Activated naive CD4-positive, alpha-beta T cell treated with anti-CD3 and anti-CD28 coated beads, Interleukin-2, amount 50 U/mL, for 24 hours (primary cell): ENCODE results near the gene RDH8.

Source experiments
- H3K27ac Mint-ChIP-seq: one replicate; pipeline ENCODE4 v1.8.0; 2021; ENCODE audit warnings: mild to moderate bottlenecking, mixed read lengths
- H3K27me3 Mint-ChIP-seq: one replicate; pipeline ENCODE4 v1.8.0; 2021; ENCODE audit warnings: mixed read lengths
- H3K36me3 Mint-ChIP-seq: one replicate; pipeline ENCODE4 v1.8.0; 2021; ENCODE audit warnings: mixed read lengths
- H3K4me1 Mint-ChIP-seq: one replicate; pipeline ENCODE4 v1.8.0; 2021; ENCODE audit warnings: mixed read lengths
- H3K4me3 Mint-ChIP-seq: one replicate; pipeline ENCODE4 v1.8.0; 2021; ENCODE audit warnings: mild to moderate bottlenecking, mixed read lengths
- H3K9me3 Mint-ChIP-seq: one replicate; pipeline ENCODE4 v1.8.0; 2021; ENCODE audit warnings: mixed read lengths

RDH8 gene, protein sequence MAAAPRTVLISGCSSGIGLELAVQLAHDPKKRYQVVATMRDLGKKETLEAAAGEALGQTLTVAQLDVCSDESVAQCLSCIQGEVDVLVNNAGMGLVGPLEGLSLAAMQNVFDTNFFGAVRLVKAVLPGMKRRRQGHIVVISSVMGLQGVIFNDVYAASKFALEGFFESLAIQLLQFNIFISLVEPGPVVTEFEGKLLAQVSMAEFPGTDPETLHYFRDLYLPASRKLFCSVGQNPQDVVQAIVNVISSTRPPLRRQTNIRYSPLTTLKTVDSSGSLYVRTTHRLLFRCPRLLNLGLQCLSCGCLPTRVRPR

GRCh38 chr19:10013316-10013715 lies at the start of gene RDH8:
Gene RDH8, plus strand, starts transcription at chr19:10013483. Its CDS starts 15 bp downstream, at chr19:10013498.
- H3K27ac Mint-ChIP-seq: no peak within 1 kb of the TSS
- H3K4me3 Mint-ChIP-seq: no peak within 1 kb of the TSS
- peaks cover 1% of the 10 kb centered on the region for H3K36me3 Mint-ChIP-seq
- peaks cover 15% of the 10 kb centered on the region for H3K4me1 Mint-ChIP-seq
- no peaks in the 10 kb centered on the region for H3K9me3 Mint-ChIP-seq
- peaks cover 32% of the 10 kb centered on the region for H3K27me3 Mint-ChIP-seq

- no peaks in the 10 kb centered on the region for H3K36me3 Mint-ChIP-seq
- H3K4me1 Mint-ChIP-seq: peaks cover 4% of the 10 kb centered on the region
- peaks cover 34% of the 10 kb centered on the region for H3K27me3 Mint-ChIP-seq
- no peak overlapping the region for H3K27ac Mint-ChIP-seq
- no peak overlapping the region for H3K4me3 Mint-ChIP-seq
- no peaks in the 10 kb centered on the region for H3K9me3 Mint-ChIP-seq
Observed at GRCh38 chr19:9966024-9966423, 47.3 kb upstream of the RDH8 start.

GRCh38 chr19:9966448-9966847 lies 46.8 kb upstream of the RDH8 start:
- no peaks in the 10 kb centered on the region for H3K9me3 Mint-ChIP-seq
- H3K27ac Mint-ChIP-seq: peak overlapping the region; percentile 66
- H3K27me3 Mint-ChIP-seq: peaks cover 33% of the 10 kb centered on the region
- no peaks in the 10 kb centered on the region for H3K36me3 Mint-ChIP-seq
- H3K4me1 Mint-ChIP-seq: peaks cover 4% of the 10 kb centered on the region
- no peak overlapping the region for H3K4me3 Mint-ChIP-seq

DNA sequence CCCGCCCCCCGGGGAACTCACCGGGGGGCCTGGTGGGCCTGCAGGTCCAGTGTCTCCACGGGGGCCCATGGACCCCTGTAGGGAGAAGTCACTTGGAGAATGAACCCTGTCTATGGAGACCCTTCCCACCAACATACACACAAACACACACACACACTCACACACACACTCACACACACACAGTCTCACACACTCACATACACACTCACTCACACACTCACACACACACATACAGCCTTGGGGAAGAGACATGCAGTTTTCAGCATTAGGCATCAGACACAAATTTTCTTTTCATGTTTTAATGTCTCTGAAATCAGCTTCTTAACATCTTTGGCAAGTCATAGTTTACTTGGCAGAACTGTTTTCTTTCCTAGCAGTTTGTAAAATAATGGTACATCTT lies 46.0 kb upstream of the RDH8 start:
- H3K4me3 Mint-ChIP-seq: no peak overlapping the region
- no peaks in the 10 kb centered on the region for H3K36me3 Mint-ChIP-seq
- no peak overlapping the region for H3K27ac Mint-ChIP-seq
- H3K27me3 Mint-ChIP-seq: peaks cover 32% of the 10 kb centered on the region
- peaks cover 4% of the 10 kb centered on the region for H3K4me1 Mint-ChIP-seq
- no peaks in the 10 kb centered on the region for H3K9me3 Mint-ChIP-seq

GRCh38 chr19:9968820-9969687 lies 44.2 kb upstream of the RDH8 start:
- Mint-ChIP-seq H3K9me3 (no peaks in the 10 kb centered on the region), H3K4me3 (no peak overlapping the region), H3K27ac (no peak overlapping the region), H3K27me3 (peaks cover 27% of the 10 kb centered on the region), H3K36me3 (no peaks in the 10 kb centered on the region), H3K4me1 (peaks cover 4% of the 10 kb centered on the region)

- no peak overlapping the region for H3K4me3 Mint-ChIP-seq
- no peak overlapping the region for H3K27ac Mint-ChIP-seq
- no peaks in the 10 kb centered on the region for H3K9me3 Mint-ChIP-seq
- H3K27me3 Mint-ChIP-seq: peaks cover 27% of the 10 kb centered on the region
- H3K4me1 Mint-ChIP-seq: peaks cover 4% of the 10 kb centered on the region
- no peaks in the 10 kb centered on the region for H3K36me3 Mint-ChIP-seq
Observed at GRCh38 chr19:9969688-9969975, 43.7 kb upstream of the RDH8 start.

GRCh38 chr19:9970481-9970880 lies 42.8 kb upstream of the RDH8 start:
- Mint-ChIP-seq H3K36me3 (no peaks in the 10 kb centered on the region), H3K27ac (no peak overlapping the region), H3K4me1 (peaks cover 4% of the 10 kb centered on the region), H3K27me3 (peaks cover 26% of the 10 kb centered on the region), H3K9me3 (no peaks in the 10 kb centered on the region), H3K4me3 (no peak overlapping the region)

- Mint-ChIP-seq H3K4me1 (peaks cover 4% of the 10 kb centered on the region), H3K4me3 (no peak overlapping the region), H3K9me3 (no peaks in the 10 kb centered on the region), H3K27ac (no peak overlapping the region), H3K27me3 (peaks cover 19% of the 10 kb centered on the region), H3K36me3 (no peaks in the 10 kb centered on the region)
Observed at GRCh38 chr19:9971166-9971897, 42.0 kb upstream of the RDH8 start.

DNA sequence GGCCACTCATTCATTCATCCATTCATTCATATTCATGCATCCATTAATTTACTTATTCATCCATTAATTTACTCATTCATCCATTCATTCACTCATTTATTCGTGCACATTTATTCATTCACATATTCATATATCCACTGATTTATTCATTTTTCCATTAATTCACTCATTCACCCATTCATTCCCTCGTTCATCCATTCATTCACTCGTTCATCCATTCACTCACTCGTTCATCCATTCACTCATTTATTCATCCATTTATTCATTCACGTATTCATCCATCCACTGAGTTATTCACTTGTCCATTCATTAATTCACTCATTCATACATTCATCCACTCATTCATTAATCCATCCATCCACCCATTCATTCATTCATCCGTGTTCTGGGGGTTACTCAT lies 41.2 kb upstream of the RDH8 start:
- H3K36me3 Mint-ChIP-seq: no peaks in the 10 kb centered on the region
- H3K27me3 Mint-ChIP-seq: peaks cover 15% of the 10 kb centered on the region
- peak overlapping the region; percentile 0 for H3K27ac Mint-ChIP-seq
- no peaks in the 10 kb centered on the region for H3K4me1 Mint-ChIP-seq
- H3K9me3 Mint-ChIP-seq: no peaks in the 10 kb centered on the region
- no peak overlapping the region for H3K4me3 Mint-ChIP-seq

DNA sequence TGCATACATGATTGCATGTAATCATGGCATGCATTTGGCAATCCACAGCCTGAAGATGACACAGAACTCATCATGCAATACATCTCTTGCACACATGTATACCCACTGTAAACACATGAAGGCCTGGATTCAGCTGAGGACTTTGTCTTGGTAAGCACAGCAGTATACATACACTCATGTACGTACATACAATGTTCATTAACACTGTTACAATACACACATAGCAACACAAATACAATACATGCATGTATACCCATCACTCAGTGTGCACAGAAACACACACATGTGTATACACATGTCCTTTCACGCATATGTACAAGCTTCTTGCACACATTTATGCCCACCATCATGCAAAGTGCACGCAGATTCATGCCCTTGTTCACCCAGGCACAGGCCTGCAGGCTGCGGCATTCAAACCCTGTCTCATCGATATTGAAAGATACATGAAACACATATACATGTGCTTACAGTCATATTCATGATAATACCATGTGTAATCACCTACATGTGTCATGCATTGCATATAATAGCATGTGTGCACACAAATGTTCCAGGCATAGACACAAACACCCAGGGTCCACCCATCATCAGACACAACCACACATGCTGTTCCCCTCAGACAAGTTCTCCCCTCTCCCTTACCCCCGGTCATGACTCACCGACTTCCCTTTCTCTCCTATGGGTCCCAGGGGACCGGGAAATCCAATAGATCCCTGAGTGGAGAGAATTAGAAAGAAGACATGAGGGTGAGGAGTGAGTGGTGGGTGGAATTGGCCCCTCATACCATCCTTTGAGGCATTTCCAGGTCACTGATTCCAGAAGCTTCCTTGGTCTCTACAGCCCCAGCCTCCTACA lies 31.6 kb upstream of the RDH8 start:
- peaks cover 7% of the 10 kb centered on the region for H3K27me3 Mint-ChIP-seq
- no peak overlapping the region for H3K27ac Mint-ChIP-seq
- no peaks in the 10 kb centered on the region for H3K9me3 Mint-ChIP-seq
- no peaks in the 10 kb centered on the region for H3K36me3 Mint-ChIP-seq
- no peaks in the 10 kb centered on the region for H3K4me1 Mint-ChIP-seq
- H3K4me3 Mint-ChIP-seq: no peak overlapping the region

DNA sequence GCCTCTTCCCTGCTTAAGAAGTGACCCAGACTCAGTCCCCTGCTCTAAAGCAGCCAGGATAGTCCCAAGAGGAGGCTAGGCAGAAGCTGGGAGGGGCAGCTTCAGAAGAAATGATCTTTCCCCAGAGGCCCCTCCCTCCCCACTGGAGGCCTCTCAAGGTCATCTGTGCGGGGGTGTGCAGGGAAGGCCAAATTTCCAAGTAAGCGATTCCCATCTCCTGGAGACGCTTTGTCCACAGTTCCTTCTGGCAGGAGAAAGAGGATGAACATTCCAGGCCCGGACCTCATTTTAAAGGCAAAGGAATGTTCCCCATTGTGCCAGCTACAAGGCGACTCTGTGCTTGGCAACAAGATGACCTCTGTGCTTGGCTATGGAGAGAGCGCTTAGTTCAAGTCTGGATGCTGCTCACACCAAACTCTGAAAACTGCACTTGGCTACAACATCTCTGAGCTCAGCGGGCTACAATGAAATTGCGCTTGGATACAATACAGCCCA lies 26.4 kb upstream of the RDH8 start:
- Mint-ChIP-seq H3K36me3 (no peaks in the 10 kb centered on the region), H3K4me1 (no peaks in the 10 kb centered on the region), H3K4me3 (no peak overlapping the region), H3K27ac (no peak overlapping the region), H3K27me3 (peaks cover 6% of the 10 kb centered on the region), H3K9me3 (no peaks in the 10 kb centered on the region)

DNA sequence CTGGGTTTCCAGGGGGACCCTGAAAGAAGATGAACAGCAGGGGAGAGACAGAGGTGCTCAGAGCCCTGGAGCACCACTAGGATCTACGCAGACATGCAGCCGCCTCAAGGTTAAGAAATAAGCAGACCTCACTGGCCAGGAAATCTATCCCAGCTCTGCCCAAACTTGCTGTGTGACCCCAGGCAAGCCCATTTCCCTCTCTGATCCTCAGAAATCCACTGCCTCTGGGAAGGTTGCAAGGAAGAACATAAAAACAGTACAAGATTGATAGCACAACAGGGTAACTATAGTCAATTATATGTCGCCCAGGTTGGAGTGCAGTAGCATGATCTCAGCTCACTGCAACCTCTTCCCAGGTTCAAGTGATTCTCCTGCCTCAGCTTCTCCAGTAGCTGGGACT lies 23.8 kb upstream of the RDH8 start:
- Mint-ChIP-seq H3K36me3 (no peaks in the 10 kb centered on the region), H3K4me1 (no peaks in the 10 kb centered on the region), H3K27ac (no peak overlapping the region), H3K4me3 (no peak overlapping the region), H3K27me3 (peaks cover 4% of the 10 kb centered on the region), H3K9me3 (no peaks in the 10 kb centered on the region)

DNA sequence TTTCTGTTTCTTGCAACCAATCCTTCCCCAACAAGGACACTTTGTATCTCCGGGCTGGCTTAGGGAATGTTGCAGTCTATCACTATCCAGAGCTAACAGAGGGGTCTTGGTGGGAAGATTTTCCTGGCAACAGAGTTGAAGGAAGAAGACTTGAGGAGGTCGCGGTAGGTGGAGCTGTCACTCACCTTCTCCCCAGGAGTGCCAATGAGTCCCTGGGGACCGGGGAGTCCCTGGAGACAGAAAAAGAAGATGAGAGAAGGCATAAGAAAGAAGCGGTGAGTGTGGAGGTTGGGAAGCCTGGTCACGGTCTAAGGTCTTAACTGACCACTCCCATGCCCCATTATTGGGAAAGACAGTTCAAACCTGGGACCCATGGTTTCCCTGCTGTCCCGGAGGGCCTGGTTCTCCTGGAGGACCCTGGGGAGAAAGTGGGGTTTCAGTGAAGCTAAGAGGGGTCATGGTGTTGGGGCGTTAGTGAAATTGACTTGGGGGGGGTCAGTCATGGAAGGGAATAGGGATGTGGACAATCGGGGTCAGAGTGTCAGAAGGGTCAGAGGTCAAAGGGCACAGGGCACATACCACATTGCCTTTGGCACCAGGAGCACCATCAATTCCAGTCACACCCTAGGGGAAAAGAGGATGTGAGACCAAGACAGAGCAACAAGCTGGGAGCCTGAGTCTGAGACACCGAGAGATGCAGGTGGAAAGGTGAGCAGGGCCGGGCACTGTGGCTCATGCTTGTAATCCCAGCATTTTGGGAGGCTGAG lies 21.7 kb upstream of the RDH8 start:
- Mint-ChIP-seq H3K4me3 (no peak overlapping the region), H3K36me3 (no peaks in the 10 kb centered on the region), H3K4me1 (no peaks in the 10 kb centered on the region), H3K27me3 (peaks cover 4% of the 10 kb centered on the region), H3K9me3 (no peaks in the 10 kb centered on the region), H3K27ac (no peak overlapping the region)

GRCh38 chr19:9995084-9995483 lies 18.2 kb upstream of the RDH8 start:
- no peak overlapping the region for H3K4me3 Mint-ChIP-seq

More at GRCh38 chr19:9995084-9995483, 18.2 kb upstream of the RDH8 start:
- Mint-ChIP-seq H3K4me1 (peaks cover 2% of the 10 kb centered on the region), H3K36me3 (no peaks in the 10 kb centered on the region), H3K27ac (no peak overlapping the region), H3K27me3 (peaks cover 14% of the 10 kb centered on the region), H3K9me3 (no peaks in the 10 kb centered on the region)
